Measurements from ENCODE around the gene CTNNBIP1.

The CTNNBIP1 gene

DNA sequence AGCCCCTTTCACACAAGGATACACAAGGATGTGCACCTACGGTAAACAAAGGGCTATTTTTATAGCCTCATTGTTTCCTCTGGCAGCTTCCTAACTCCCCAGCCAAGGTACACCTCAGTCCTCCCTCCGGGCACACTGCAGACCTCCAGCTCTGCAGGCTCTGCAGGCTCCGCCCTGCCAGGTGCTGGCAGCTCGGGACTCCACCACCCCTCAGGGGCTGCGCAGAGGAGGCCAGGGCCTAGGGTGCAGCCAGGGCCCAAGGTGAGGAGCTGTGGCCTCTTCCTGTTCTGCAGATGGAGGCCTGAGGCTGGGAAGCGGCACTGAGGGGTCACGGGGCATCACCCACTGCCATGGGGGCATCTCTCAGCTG lies 66.5 kb downstream of the CTNNBIP1 start:
- H3K27me3 ChIP-seq (replicated peaks) = no peaks in the 10 kb centered on the region
- TF ChIP-seq, protein P1, sequence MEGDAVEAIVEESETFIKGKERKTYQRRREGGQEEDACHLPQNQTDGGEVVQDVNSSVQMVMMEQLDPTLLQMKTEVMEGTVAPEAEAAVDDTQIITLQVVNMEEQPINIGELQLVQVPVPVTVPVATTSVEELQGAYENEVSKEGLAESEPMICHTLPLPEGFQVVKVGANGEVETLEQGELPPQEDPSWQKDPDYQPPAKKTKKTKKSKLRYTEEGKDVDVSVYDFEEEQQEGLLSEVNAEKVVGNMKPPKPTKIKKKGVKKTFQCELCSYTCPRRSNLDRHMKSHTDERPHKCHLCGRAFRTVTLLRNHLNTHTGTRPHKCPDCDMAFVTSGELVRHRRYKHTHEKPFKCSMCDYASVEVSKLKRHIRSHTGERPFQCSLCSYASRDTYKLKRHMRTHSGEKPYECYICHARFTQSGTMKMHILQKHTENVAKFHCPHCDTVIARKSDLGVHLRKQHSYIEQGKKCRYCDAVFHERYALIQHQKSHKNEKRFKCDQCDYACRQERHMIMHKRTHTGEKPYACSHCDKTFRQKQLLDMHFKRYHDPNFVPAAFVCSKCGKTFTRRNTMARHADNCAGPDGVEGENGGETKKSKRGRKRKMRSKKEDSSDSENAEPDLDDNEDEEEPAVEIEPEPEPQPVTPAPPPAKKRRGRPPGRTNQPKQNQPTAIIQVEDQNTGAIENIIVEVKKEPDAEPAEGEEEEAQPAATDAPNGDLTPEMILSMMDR (IDR thresholded peaks at IDR 0.05; ENCODE audit: low read depth, low read length, missing control alignments) = no peak
- no peak overlapping the region for H3K27ac ChIP-seq
- H3K36me3 ChIP-seq (replicated peaks) = no peaks in the 10 kb centered on the region
- no peak overlapping the region for H3K4me3 ChIP-seq (ENCODE audit: low read depth, low read length)
- no peak for DNase-seq
- in situ Hi-C loops (cut with HindIII; ENCODE audit: low pct_ligation_motif_present, low sequenced_read_pairs) = no loop called here

DNA sequence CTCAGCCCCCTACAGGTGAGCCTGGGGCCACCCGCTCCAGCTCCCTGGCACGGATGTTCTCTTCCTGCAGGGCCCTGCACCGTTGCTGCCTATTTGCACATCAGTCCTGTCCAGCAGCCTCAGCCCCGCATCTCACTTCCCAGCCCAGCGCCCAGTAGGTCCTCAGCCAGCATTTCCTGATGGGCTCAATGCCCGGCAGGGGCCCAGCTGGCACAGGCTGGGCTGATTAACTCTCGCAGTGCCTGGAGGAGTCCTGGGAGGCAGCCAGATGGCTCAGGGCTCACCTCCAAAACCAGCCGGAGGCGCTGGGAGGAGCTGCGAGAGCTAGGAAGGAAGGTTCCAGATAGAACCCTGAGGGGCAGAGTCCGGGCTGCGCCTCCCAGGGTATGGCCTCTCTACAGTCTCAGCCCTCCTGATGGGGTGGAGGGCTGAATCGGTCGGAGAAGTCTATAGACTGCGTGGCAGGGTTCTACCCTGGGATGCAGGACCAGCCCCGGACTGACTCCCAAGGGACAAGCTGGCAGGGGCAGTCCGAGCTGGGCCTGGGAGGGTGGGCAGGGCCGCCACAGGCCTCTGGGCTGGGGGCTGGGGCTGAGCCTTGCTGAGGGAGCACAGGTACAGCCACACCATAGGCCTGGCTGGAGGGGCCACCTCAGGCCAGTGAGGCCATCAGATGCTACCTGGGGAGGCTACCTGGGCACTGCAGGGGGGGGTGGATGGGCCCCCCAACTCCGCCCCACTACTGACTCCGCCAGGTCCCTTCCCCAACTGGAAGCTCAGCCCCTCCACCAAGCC lies 67.1 kb downstream of the CTNNBIP1 start:
- Histone ChIP-seq H3K27me3 (replicated peaks) (no peaks in the 10 kb centered on the region), H3K27ac (no peak overlapping the region), H3K4me3 (ENCODE audit: low read depth, low read length) (no peak overlapping the region), H3K36me3 (replicated peaks) (no peaks in the 10 kb centered on the region)
- in situ Hi-C loops (cut with HindIII; ENCODE audit: low pct_ligation_motif_present, low sequenced_read_pairs) = no loop called here
- DNase-seq = no peak
- TF ChIP-seq, protein P1 (IDR thresholded peaks at IDR 0.05; ENCODE audit: low read depth, low read length, missing control alignments) = no peak

DNA sequence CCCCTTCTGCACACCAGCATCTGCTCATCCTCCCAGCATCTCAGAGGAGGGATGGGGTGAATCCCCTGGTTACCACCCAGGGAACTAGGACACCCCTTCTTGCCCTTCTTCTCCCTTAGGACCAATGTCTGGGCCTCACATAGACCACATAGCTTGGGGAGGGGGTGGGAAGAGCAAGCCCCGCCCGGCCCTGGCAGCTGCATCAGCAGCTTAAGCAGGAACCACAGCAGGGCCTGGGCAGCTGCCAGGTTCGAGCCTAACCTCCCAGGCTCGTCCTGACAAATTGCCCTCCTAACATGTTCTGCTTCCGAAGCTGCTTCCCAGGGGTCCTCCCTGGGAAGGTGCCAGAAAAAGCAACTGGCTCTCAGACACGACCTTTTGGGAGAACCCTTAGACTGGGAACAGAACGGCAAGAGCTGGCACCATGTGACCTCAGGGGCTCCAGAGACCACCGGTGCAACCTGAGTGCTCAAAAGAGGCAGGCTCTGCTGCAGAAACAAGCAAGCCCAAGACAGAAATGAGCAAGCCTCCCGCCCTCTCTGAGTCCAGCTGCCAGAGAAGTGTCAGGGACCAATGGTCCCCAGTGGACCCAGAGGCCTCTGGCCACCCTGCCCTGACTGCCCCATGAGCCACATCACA lies 67.9 kb downstream of the CTNNBIP1 start:
- in situ Hi-C loops (cut with HindIII; ENCODE audit: low pct_ligation_motif_present, low sequenced_read_pairs) = no loop called here
- TF ChIP-seq, protein P1 (IDR thresholded peaks at IDR 0.05; ENCODE audit: low read depth, low read length, missing control alignments) = no peak
- Histone ChIP-seq H3K36me3 (replicated peaks) (no peaks in the 10 kb centered on the region), H3K4me3 (ENCODE audit: low read depth, low read length) (no peak overlapping the region), H3K27me3 (replicated peaks) (no peaks in the 10 kb centered on the region), H3K27ac (no peak overlapping the region)
- DNase-seq = no peak

DNA sequence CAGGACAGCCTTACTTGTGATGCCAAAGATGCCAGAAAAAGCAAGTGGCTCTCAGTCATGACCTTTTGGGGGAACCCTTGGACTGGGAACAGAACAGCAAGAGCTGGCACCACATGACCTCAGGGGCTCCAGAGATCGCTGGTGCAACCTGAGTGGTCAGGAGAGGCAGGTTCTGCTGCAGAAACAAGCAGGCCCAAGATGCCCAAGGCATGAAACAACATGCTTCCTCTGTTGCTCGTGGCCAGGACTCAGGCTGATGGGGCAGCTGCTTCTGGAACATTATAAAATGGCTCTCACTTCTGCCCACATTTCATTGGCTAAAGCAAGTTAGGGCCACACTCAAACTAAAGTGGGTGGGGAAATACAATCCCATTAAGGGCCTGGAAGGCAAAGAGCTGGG lies 68.6 kb downstream of the CTNNBIP1 start:
- Histone ChIP-seq H3K36me3 (replicated peaks) (no peaks in the 10 kb centered on the region), H3K27me3 (replicated peaks) (no peaks in the 10 kb centered on the region), H3K4me3 (ENCODE audit: low read depth, low read length) (no peak overlapping the region), H3K27ac (no peak overlapping the region)
- TF ChIP-seq, protein P1 (IDR thresholded peaks at IDR 0.05; ENCODE audit: low read depth, low read length, missing control alignments) = no peak
- DNase-seq = no peak
- in situ Hi-C loops (cut with HindIII; ENCODE audit: low pct_ligation_motif_present, low sequenced_read_pairs) = no loop called here

DNA sequence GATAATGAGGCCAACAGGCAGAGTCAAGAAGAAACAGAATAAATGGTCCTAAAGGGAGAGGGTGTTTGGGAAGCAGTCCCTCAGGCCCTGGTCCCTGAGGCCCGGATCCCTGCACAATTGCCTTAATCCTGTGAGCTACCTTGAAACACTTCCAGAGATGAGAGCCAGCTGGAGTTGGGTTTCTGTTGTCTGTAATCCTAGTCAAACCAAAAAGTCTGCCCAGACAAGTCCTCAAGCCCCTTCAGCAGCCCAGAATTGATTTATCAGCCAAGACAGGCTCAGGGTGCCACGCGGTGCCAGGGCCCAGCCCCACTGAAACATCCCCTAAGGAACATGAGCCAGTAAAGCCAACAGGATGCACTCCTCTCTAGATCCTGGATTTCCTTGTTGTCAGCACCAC lies 69.9 kb downstream of the CTNNBIP1 start:
- Histone ChIP-seq H3K36me3 (replicated peaks) (no peaks in the 10 kb centered on the region), H3K27me3 (replicated peaks) (no peaks in the 10 kb centered on the region), H3K27ac (no peak overlapping the region), H3K4me3 (ENCODE audit: low read depth, low read length) (no peak overlapping the region)
- TF ChIP-seq, protein P1 (IDR thresholded peaks at IDR 0.05; ENCODE audit: low read depth, low read length, missing control alignments) = no peak
- in situ Hi-C loops (cut with HindIII; ENCODE audit: low pct_ligation_motif_present, low sequenced_read_pairs) = no loop called here
- no peak for DNase-seq

Measured in brain microvascular endothelial cell (primary cell).